Measurements from ENCODE around the gene MTMR3. TPM values are rescaled to one million over a fixed set of nuclear protein-coding genes. Genes with fewer than 3 reads are reported as not detected.

The MTMR3 gene
- total RNA-seq, 1 experiment from 2014 or later: 27.0 TPM

- ATAC-seq (no peak), DNase-seq (ENCODE audit: low read depth, low spot score) (no peak)
- Histone ChIP-seq H3K79me2 (ENCODE audit: insufficient read depth, low read length) (no peaks in the 10 kb centered on the region), H2AFZ (ENCODE audit: low read depth, low read length, poor library complexity, severe bottlenecking) (no peak overlapping the region), H3K9me3 (ENCODE audit: control insufficient read depth in 1 of 2, insufficient read depth in 1 of 2, low read depth in 1 of 2, low read length in 2 of 2) (no peaks in the 10 kb centered on the region), H3K4me3 (replicated peaks in 1 of 2; ENCODE audit: low read depth in 1 of 2, low read length in 2 of 2) (no peak overlapping the region), H3K27me3 (ENCODE audit: insufficient read depth, low read length) (no peaks in the 10 kb centered on the region), H3K4me2 (ENCODE audit: low read length) (no peak overlapping the region), H3K27ac (ENCODE audit: low read depth, low read length) (no peak overlapping the region), H3K4me1 (ENCODE audit: control insufficient read depth in 1 of 2, insufficient read depth in 2 of 2, low read length in 2 of 2) (peaks cover 10 to 16% of the 10 kb centered on the region in 2 experiments), H4K20me1 (ENCODE audit: insufficient read depth) (no peaks in the 10 kb centered on the region), H3K36me3 (ENCODE audit: control insufficient read depth in 1 of 2, insufficient read depth in 2 of 2, low read length in 2 of 2) (peaks cover 0 to 4% of the 10 kb centered on the region in 2 experiments; a peak in 1 of 4 replicates), H3K9ac (ENCODE audit: low read length) (no peak overlapping the region), H3K9me2 (ENCODE audit: insufficient read depth) (no peaks in the 10 kb centered on the region)
- TF ChIP-seq CTCF (IDR thresholded peaks at IDR 0.05 in 2 of 3, conservative IDR thresholded peaks at IDR 0.05 in 1 of 3; ENCODE audit: borderline replicate concordance in 1 of 3, insufficient read depth in 1 of 3, low read depth in 2 of 3, low read length in 2 of 3) (no peak), REST (IDR thresholded peaks at IDR 0.05; ENCODE audit: low read depth) (no peak), SIN3A (IDR thresholded peaks at IDR 0.05; ENCODE audit: low read depth) (no peak), JUND (IDR thresholded peaks at IDR 0.05) (no peak)
- RAD21 ChIA-PET (ENCODE audit: low non-redundant PET in 1 of 2, low total read pairs in 2 of 2, uncharacterized antibody in 2 of 2, unreplicated experiment in 2 of 2): no interaction called here
- POLR2A ChIA-PET: no interaction called here
- BruUV-seq (replicated peaks): no TSS peak
- intact Hi-C loops (cut with micrococcal nuclease): no loop called here
- CTCF ChIA-PET: interaction anchor here (0.6 kb wide), 1 partner anchor 58 kb away, joined by 3 read pairs; no protein-coding TSS in a partner anchor
These were observed 148.4 kb downstream of the MTMR3 start for GRCh38 chr22:30031328-30031727.

All from HCT116 (cell line).